B cell (primary cell): ENCODE measurements around the gene RPL35.

Source experiments
- EZH2 ChIP-seq: IDR thresholded peaks from 2 replicates; pipeline ENCODE4 v1.6.1; 2012; ENCODE audit warnings: borderline replicate concordance, low read depth, mild to moderate bottlenecking, moderate library complexity, low read length; ENCODE audit not compliant: insufficient read depth, poor library complexity, severe bottlenecking
- TF ChIP-seq, protein P1 (sequence below): fragments of 200-600 bp; IDR thresholded peaks from one replicate; pipeline ENCODE4 v1.8.0; 2022; ENCODE audit warnings: antibody characterized with exemption, mild to moderate bottlenecking

DNA sequence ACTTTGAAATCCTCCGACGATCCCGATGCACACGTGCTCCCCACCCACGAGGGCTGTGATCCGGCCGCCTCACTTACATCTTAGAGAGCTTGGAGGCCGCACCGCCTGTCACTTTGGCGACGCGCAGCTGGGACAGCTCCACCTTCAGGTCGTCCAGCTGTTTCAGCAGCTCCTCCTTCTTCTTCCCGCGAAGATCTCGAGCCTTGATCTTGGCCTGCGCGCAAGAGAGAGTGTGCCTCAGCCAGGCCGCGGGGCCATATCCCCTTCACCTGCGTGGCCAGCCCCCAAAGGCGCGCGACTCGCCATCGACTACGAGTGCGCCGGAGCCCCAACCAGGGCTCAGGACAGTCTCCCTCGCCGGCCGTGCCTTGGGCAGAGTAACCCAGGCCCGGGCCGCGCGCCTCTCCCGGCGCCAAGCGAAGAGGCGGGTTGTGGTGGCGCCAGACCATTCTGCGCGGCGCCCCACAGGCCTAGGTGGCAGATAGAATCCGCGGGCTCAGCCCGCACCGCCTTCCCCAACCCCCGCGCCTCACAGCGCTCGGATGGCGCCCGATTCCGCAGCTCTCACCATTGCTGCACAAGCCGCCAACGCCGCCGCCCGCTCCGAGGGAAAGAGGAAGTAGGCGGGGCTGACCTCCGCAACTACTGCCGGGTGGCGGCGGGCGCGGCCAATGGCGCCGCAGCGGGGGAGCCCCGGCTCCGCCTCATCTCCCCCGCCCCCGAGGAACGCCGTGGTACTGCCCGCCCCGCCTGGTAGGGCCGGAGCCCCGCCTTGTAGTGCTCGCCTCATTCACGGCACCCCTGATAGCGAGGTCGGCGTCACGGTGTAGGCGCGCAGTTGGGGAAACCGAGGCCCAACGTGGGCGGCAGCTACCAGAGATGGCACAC is at the start of gene RPL35, which contains the start of gene ARPC5L:
- TF ChIP-seq, protein P1, sequence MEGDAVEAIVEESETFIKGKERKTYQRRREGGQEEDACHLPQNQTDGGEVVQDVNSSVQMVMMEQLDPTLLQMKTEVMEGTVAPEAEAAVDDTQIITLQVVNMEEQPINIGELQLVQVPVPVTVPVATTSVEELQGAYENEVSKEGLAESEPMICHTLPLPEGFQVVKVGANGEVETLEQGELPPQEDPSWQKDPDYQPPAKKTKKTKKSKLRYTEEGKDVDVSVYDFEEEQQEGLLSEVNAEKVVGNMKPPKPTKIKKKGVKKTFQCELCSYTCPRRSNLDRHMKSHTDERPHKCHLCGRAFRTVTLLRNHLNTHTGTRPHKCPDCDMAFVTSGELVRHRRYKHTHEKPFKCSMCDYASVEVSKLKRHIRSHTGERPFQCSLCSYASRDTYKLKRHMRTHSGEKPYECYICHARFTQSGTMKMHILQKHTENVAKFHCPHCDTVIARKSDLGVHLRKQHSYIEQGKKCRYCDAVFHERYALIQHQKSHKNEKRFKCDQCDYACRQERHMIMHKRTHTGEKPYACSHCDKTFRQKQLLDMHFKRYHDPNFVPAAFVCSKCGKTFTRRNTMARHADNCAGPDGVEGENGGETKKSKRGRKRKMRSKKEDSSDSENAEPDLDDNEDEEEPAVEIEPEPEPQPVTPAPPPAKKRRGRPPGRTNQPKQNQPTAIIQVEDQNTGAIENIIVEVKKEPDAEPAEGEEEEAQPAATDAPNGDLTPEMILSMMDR, result peak; percentile 48
- TF ChIP-seq EZH2, result no peak
